DND-41 (cell line): ENCODE data around the gene CCDC80.

Experiments used
- ATAC-seq: fragments of 200-7000 bp; cut with Tn5 transposase; 3 replicates; pipeline ENCODE4 v1.9.1; 2021; ENCODE audit warnings: low read depth; ENCODE audit not compliant: insufficient read depth
- DNase-seq: peaks from one replicate; pipeline ENCODE4 v3.0.0-alpha.2; 2020
- H2AFZ ChIP-seq: 2 replicates; pipeline ENCODE4 v1.6.0; 2012; ENCODE audit warnings: low read depth, low read length
- H3K27ac ChIP-seq: 2 replicates; pipeline ENCODE4 v1.5.1; 2012; ENCODE audit warnings: low read length, inconsistent platforms
- H3K27me3 ChIP-seq: fragments of 200-600 bp; sonication (generic); 2 replicates; pipeline ENCODE4 v1.6.0; 2012; ENCODE audit warnings: low read length, mild to moderate bottlenecking, inconsistent platforms; ENCODE audit not compliant: insufficient read depth, poor library complexity
- H3K36me3 ChIP-seq: 2 replicates; pipeline ENCODE4 v1.5.1; 2012; ENCODE audit warnings: low read length, inconsistent platforms; ENCODE audit not compliant: insufficient read depth
- H3K4me1 ChIP-seq: 2 replicates; pipeline ENCODE4 v1.5.1; 2012; ENCODE audit warnings: mild to moderate bottlenecking, low read length; ENCODE audit not compliant: insufficient read depth
- H3K4me2 ChIP-seq: 2 replicates; pipeline ENCODE4 v1.6.0; 2012; ENCODE audit warnings: mild to moderate bottlenecking, moderate library complexity, low read length, inconsistent platforms; ENCODE audit not compliant: insufficient read depth
- H3K4me3 ChIP-seq, 2 experiments: fragments of 200-600 bp in 1 of 2; shearing (Covaris generic) in 1 of 2; 2 replicates each; pipeline ENCODE4 v1.5.1; 2012 to 2016; ENCODE audit warnings: inconsistent platforms in 2 of 2, low read length in 2 of 2, mild to moderate bottlenecking in 2 of 2, low read depth in 1 of 2, moderate library complexity in 1 of 2
- H3K79me2 ChIP-seq: 2 replicates; pipeline ENCODE4 v1.6.0; 2012; ENCODE audit warnings: low read length, inconsistent platforms; ENCODE audit not compliant: insufficient read depth
- H3K9ac ChIP-seq: 2 replicates; pipeline ENCODE4 v1.6.0; 2012; ENCODE audit warnings: low read depth, mild to moderate bottlenecking, inconsistent platforms, low read length, moderate library complexity
- H3K9me3 ChIP-seq: 2 replicates; pipeline ENCODE4 v1.5.1; 2012; ENCODE audit warnings: low read length, moderate library complexity, mild to moderate bottlenecking, inconsistent platforms; ENCODE audit not compliant: insufficient read depth, severe bottlenecking
- H4K20me1 ChIP-seq: 2 replicates; pipeline ENCODE4 v1.6.0; 2012; ENCODE audit warnings: low read length; ENCODE audit not compliant: insufficient read depth
- EZH2 ChIP-seq: IDR thresholded peaks from 3 replicates; pipeline ENCODE4 v1.6.1; 2012; ENCODE audit warnings: borderline replicate concordance, low read depth, mild to moderate bottlenecking, moderate library complexity, low read length, inconsistent platforms; ENCODE audit not compliant: severe bottlenecking
- TF ChIP-seq, protein P1 (sequence below): IDR thresholded peaks from 2 replicates; pipeline ENCODE4 v1.5.1; 2012; ENCODE audit warnings: borderline replicate concordance, low read length, moderate library complexity, mild to moderate bottlenecking; ENCODE audit not compliant: poor library complexity, severe bottlenecking; ENCODE audit errors: extremely low read depth

CCDC80 gene

DNA sequence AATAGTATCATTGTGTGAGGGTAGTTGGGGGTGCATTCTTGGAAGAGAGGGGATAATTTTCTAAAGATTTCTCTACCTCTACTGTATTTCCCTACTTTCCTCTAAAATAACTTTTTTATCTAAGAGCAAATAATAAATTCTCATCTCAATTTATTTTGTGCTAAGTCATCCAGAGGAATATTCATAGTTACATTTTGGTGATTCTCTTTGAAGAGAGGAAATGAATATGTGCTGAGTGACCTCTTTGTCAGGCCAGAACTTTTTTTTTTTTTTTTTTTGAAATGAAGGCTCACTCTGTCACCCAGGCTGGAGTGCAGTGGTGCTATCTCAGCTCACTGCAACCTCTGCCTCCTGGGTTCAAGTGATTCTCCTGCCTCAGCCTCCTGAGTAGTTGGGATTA, 15.1 kb upstream of the CCDC80 start:
- no peaks in the 10 kb centered on the region for H4K20me1 ChIP-seq
- H3K79me2 ChIP-seq: no peaks in the 10 kb centered on the region
- H3K36me3 ChIP-seq: no peaks in the 10 kb centered on the region
- no peak for ATAC-seq
- H3K4me2 ChIP-seq: no peak overlapping the region
- no peak for DNase-seq
- no peaks in the 10 kb centered on the region for H3K4me1 ChIP-seq
- H3K9me3 ChIP-seq: no peaks in the 10 kb centered on the region
- TF ChIP-seq EZH2: no peak
- TF ChIP-seq, protein P1, sequence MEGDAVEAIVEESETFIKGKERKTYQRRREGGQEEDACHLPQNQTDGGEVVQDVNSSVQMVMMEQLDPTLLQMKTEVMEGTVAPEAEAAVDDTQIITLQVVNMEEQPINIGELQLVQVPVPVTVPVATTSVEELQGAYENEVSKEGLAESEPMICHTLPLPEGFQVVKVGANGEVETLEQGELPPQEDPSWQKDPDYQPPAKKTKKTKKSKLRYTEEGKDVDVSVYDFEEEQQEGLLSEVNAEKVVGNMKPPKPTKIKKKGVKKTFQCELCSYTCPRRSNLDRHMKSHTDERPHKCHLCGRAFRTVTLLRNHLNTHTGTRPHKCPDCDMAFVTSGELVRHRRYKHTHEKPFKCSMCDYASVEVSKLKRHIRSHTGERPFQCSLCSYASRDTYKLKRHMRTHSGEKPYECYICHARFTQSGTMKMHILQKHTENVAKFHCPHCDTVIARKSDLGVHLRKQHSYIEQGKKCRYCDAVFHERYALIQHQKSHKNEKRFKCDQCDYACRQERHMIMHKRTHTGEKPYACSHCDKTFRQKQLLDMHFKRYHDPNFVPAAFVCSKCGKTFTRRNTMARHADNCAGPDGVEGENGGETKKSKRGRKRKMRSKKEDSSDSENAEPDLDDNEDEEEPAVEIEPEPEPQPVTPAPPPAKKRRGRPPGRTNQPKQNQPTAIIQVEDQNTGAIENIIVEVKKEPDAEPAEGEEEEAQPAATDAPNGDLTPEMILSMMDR: no peak
- H3K27me3 ChIP-seq: peaks cover 4% of the 10 kb centered on the region
- no peak overlapping the region for H3K27ac ChIP-seq
- no peak overlapping the region for H3K4me3 ChIP-seq
- no peak overlapping the region for H2AFZ ChIP-seq
- no peak overlapping the region for H3K9ac ChIP-seq

DNA sequence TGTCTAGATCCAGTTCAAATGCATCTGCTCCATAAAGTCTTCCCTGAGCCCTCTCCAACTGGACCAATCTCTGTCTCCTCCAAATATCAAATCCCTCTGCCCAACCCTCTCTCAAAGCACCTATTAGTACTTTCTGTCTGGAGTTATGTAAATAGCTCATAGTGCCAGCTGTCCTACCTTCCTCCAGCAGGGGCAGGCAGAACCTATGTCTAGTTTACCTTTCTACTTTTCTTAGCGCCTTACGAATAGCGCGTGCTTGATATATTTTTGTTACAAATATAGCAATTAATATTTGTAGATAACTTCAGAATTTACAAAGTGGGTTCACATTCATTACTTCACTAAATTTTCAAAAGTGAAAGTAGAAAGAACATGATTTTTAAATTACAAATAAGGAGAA, 14.0 kb upstream of the CCDC80 start:
- no peaks in the 10 kb centered on the region for H3K79me2 ChIP-seq
- no peaks in the 10 kb centered on the region for H3K9me3 ChIP-seq
- H3K4me2 ChIP-seq: no peak overlapping the region
- H3K4me3 ChIP-seq: no peak overlapping the region
- no peaks in the 10 kb centered on the region for H4K20me1 ChIP-seq
- H3K27ac ChIP-seq: no peak overlapping the region
- no peaks in the 10 kb centered on the region for H3K4me1 ChIP-seq
- H2AFZ ChIP-seq: no peak overlapping the region
- ATAC-seq: no peak; the same call in 2 of the 3 replicates
- H3K9ac ChIP-seq: no peak overlapping the region
- peaks cover 4% of the 10 kb centered on the region for H3K27me3 ChIP-seq
- no peaks in the 10 kb centered on the region for H3K36me3 ChIP-seq
- DNase-seq: no peak
- TF ChIP-seq, protein P1: peak; percentile 19
- TF ChIP-seq EZH2: no peak

DNA sequence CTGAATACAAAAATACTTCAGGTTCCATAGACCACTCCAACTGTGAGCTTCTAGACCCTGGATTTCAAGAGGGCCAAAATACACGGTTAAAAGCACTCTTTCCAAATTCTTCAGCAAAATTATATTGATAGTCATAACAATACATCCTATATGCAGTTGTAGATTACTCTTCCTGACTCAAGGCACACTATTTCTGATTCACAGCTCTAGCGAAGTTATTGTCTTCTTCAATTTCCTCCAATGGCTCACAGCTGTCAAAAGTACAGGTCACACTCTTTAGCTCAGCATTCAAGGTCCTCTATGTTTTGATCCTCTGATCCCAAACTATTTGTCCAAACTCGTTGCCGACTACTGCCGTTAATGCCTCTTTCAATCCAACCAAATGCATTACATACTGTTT, 13.5 kb upstream of the CCDC80 start:
- ATAC-seq: no peak
- no peaks in the 10 kb centered on the region for H4K20me1 ChIP-seq
- peaks cover 4% of the 10 kb centered on the region for H3K27me3 ChIP-seq
- no peak overlapping the region for H3K27ac ChIP-seq
- H3K4me1 ChIP-seq: no peaks in the 10 kb centered on the region
- DNase-seq: no peak
- no peak for TF ChIP-seq EZH2
- TF ChIP-seq, protein P1: no peak
- H2AFZ ChIP-seq: no peak overlapping the region
- H3K4me2 ChIP-seq: no peak overlapping the region
- H3K36me3 ChIP-seq: no peaks in the 10 kb centered on the region
- H3K79me2 ChIP-seq: no peaks in the 10 kb centered on the region
- no peak overlapping the region for H3K4me3 ChIP-seq
- no peaks in the 10 kb centered on the region for H3K9me3 ChIP-seq
- no peak overlapping the region for H3K9ac ChIP-seq

DNA sequence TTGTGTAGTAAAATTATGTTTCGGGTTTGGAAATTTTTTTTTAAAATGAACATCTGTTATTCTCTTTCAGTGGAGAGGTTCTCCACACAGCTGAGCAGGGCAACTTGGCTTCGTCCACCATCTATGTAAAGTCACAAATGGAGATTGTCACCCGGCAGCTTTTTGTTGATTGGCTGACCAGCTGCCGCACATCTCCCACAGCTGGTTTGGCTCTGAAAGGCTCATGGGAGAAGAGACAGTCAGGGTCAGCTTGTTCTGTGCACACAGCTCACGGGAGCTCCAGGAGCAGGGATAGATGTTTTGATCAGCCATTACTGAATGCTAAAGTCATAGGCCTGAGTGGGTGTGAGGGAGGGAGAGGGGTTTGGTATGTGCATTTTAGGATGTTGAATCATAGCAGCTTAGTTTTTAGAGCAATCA, 12.9 kb upstream of the CCDC80 start:
- no peak for DNase-seq
- Histone ChIP-seq H3K9me3 (no peaks in the 10 kb centered on the region), H3K4me1 (no peaks in the 10 kb centered on the region), H3K79me2 (no peaks in the 10 kb centered on the region), H2AFZ (no peak overlapping the region), H4K20me1 (no peaks in the 10 kb centered on the region), H3K4me3 (no peak overlapping the region), H3K27me3 (peaks cover 4% of the 10 kb centered on the region), H3K9ac (no peak overlapping the region), H3K4me2 (no peak overlapping the region), H3K27ac (no peak overlapping the region), H3K36me3 (no peaks in the 10 kb centered on the region)
- TF ChIP-seq, protein P1: no peak
- TF ChIP-seq EZH2: no peak
- no peak for ATAC-seq
